NCI-H146 treated with DMSO at 0.1 percent for 48 hours (cell line): ENCODE data around the gene ZNF775.
"Not testable (repeated sequence)": the region's sequence is repeated elsewhere in the genome, so short reads cannot be mapped to it uniquely, and the experiment has no call there.

ENCODE experiments used
- DNase-seq: peaks from one replicate; lab custom pipeline; 2025; ENCODE audit not compliant: unreplicated experiment; lab: John Stamatoyannopoulos, UW

Gene ZNF775

DNA sequence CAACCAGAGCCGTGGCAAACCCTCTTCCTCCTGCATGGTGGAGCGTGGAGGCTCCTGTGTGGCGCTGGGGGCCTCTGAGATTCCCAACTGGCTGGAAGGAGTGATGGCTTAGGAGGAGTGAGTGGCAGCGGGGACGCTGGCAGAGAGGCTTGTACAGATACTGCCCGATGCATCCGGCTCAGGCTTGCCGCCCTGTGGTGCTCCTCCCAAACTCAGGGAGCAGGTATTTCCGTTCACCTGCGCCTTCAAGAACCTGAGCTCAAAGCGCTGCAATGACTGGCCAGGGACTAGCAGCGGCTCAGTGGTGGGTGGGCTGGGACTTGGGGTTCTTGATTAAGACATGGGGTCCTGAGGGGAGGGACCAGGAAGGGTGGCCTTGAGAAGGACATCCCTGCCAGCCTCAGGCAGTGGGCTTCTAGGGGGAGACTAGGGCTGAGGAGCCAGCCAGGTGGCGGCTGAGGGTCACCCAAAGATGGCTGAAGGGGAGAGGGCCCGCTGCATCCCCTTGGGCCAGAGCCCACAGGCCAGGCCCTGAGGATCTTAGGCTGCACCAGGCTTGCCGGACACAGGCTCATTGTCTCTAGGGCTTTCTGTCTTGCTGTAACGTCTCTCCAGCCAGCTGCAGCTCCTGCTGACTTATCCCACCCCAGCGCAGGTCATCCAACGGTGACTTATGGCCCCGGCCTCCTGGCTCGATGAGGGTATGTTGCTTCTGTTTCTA is 3.2 kb downstream of the ZNF775 start:
- DNase-seq = no peak

DNA sequence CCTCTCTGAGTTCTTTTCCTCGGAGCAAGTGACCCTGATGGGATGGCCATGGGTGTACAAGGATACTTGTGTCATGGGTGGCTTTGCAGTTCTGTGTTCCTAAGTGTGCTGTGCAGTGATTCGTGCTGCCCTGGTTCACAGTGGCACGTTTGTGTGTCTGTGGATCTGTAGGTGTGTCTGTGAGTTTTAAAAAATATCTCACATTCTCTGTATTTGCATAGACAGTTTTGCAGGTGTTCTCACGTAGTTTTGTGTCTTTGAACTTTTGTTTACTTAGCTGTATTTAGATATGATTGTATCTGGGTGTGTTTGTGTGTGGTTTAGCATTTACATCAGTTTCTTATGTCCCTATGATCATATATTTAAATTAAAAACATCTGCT is 3.7 kb downstream of the ZNF775 start:
- DNase-seq = peak; percentile 6

DNA sequence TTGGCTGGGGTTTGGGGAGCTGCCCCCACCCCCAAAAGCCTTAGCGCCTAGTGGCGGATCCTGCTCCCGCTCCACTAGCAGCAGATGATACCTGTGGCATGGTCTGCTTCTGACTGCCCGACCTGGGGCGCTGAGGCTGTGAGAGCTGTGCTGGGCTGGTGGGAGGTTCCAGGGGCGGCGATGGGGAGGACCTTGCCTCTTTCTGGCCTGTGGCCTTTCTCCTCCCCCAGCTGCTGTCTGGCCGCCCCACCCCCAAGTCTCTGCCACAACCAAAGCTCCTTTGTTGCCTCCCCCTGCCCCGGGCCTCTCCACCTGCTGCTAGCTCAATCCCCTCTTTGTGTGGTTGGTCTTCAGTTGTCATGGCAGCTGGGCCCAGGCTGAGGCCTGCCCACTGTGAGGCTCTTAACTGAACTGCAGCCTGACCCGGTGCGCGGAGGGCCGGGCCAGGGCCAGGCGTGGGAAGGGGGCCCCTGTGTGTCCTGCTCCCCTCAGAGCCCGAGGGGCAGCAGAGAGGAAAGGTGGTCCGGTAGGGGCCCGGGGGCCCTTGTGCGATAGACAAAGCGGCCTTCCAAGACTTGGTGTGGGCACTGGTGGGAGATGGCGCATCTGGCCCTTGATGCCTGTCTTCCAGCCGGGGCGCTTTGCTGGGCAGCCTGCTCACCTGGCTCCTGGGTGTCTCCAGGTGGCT is 4.7 kb downstream of the ZNF775 start:
- peak; percentile 99 for DNase-seq

DNA sequence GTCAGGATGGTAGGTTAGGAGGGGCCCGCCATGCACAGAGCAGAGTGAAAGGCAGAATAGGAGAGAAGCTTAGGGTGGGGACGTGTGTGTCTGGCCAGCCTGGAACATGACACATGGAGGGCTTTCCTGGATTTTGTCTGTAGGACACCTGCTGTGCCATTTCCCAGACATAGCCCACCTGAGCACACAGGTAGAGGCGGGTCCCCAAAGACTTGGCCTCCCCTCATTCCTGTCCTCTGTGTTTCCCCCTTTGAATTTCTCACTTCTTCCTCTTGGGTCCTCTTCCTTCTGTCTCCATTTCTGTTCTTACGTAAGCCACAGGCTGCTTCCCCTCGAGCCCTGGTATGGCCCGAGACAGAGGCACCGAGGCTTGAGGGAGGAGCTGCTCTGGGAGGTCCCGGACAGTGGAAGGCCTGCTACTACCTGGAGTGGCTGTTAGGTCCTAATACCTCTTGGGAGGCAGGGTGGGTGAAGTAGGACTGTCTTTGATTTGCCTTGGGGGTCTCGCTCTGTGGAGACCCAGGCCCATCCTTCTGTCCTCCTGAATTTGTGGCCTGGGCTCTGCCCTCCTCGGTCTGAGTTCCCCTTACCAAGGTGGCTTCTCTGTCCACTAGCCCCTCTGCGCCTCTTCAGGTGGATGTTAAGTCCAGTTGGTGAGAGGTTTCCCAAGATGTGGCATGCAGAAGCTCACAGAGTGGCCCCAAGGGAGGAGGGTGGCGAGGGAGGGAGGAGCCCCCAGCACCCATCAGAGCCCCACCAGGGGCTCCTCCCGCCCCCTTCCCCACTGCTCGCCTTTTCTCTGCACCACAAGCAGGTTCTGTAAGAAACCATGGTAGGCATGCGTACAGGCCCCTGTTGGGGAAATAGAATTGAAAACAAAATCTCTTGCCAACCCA is 5.5 kb downstream of the ZNF775 start:
- no peak for DNase-seq

DNA sequence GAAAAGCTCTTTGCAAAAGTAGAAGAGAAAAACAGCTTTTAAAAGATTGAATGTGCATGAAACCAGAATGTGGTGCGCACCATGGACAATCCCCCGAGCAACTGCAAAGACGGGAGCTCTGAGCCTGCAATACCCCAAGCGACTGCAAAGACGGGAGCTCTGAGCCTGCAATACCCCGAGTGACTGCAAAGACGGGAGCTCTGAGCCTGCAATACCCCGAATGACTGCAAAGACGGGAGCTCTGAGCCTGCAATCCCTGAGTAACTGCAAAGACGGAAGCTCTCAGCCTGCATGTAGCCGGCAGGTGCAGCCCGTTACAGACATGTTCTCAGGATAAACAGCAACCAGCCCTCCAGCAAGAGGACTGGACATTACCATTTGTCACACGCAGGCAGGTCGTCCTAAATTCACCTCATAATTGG is 6.2 kb downstream of the ZNF775 start:
- peak; percentile 50 for DNase-seq

DNA sequence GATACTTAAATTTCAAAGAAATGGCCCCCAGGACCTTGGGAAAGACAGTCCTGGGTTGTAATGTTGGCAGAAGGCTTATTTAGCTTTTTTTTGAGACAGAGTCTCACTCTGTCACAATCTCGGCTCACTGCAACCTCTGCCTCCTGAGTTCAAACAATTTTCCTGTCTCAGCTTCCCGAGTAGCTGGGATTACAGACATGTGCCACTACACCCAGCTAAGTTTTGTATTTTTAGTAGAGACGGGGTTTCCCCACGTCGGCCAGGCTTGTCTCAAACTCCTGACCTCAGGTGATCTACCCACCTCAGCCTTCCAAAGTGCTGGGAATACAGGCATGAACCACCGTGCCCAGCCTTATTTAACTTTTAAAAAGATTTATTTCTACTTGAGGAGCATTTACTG is 6.8 kb downstream of the ZNF775 start:
- DNase-seq = not testable (repeated sequence)

DNA sequence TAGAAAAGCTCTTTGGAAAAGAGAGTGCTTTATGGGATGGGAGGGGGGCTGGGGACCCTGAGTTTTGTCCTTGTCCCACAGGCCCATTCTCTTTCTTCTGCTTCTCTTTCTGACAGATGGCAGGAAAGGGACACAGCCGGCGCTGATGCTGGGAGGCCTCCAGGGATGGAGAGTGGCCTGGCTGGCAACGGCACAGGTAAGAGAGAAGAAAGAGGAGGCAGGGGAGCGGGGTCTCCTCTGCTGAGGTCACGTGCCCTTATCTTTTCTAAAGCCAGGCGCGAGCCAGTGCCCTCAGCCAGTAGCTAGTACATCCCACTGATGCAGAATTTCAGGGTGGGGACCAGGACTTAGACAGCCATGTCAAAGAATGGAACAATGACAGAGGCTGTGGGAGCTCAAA is 9.2 kb downstream of the ZNF775 start:
- DNase-seq = no peak

DNA sequence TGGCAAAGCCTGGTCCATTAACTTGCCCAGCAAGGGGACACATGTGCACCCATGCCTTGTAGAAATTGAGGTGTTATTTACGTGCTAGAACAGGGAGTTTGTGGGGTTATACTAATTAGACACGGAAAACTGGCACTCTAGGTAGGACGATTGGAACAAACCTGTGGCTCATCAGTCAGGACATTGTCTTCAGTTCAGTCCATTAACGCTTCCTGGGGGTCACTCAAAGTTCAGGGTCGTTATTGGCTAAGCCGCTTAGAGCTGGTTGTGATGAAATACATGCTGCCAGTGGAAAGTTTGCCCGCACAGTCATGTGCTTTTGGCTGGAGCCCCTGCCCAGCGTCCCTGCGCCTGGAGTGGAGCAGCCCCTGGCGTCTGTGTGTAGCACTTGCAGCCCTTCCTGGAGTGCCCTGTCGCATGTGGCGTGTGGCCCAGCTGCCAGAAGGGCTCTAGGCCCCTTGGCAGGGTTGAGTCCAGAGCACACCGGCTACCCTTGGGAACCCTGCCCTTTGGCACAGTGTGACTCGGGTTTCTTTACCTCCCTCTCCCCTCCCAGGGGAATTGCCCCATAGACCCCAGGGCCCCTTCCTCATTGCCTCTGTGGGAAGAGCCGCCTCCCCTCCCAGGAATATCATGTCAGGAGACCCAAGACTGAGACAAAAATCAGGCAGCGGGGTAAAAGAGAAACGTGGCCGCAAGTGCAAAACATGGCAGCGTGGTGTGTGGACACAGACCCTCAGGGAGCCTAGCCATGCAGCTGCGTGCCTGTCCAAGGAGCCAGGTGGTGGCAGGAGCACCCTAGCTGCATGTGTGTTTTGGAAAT is 9.8 kb downstream of the ZNF775 start:
- DNase-seq = no peak

DNA sequence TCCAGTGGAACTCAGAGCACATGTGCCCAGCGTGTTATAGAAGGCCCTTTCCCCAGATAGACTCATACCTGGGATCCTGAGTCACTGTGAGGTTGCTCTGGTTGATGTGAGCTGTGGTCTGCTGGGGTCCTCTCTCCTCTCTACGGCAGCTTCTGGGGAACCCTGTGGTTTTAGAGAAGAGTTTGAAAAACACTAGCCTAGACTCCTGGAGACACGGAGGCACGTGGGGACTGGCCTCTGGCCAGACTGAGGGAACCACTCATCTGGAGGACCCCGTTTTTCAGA is 10.3 kb downstream of the ZNF775 start:
- no peak for DNase-seq

DNA sequence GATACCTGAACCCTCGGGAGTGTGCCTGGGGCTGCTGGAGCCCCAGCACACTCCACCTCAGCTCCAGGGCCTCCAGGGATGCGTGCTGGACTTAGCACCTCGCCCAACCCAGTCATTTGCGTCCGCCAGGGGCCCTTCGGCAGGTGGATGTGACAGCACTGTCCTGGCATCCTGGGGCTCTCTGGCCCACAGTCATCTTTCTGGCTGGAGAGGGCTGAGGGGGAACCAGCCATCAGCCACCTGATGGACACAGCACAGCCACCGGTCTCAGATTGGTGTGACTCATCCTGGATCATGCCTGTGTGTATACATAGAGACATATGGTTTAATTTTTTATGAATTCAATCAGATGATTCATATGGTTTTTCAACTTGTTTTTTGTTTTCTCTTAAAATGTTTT is 11.1 kb downstream of the ZNF775 start:
- DNase-seq = no peak

DNA sequence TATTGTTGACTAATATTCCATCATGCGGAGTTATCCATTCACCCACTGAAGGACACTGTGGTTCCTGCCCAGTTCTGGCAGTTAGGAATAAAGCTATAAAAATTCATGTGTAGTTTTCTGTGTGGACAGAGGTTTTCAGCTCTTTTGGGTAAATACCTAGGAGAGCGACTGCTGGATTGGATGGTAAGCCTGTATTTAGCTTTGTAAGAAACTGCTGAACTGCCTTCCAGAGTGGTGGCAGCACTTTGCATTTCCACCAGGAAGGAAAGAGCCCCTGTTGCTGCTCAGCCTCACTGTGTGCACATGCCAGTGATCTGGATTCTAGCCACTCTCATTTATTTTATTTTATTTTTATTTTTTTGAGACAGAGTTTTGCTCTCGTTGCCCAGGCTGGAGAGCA is 14.2 kb downstream of the ZNF775 start:
- DNase-seq = no peak

DNA sequence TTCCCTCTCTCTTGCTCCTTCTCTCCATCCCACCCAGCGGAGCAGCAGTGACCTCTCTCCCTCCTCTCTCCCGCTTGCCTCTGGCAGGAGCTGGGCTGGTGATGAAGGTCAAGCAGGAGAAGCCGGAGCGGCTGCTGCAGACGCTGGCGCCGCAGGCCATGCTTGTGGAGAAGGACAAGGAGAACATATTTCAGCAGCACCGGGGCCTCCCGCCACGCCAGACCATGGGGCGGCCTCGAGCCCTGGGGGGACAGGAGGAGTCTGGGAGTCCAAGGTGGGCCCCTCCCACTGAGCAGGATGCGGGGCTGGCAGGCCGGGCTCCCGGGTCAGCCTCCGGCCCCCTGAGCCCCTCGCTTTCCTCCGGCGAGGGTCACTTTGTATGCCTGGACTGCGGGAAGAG is 17.3 kb downstream of the ZNF775 start:
- no peak for DNase-seq

DNA sequence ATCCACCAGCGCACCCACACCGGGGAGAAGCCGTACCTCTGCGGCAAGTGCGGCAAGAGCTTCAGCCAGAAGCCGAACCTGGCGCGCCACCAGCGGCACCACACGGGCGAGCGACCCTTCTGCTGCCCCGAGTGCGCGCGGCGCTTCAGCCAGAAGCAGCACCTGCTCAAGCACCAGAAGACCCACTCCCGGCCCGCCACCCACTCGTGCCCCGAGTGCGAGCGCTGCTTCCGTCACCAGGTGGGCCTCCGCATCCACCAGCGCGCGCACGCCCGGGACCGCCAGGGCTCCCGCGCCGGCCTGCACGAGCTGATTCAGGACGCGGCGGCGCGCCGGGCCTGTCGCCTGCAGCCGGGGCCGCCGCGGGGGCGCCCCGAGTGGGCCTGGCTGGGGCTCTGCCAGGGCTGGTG is 17.7 kb downstream of the ZNF775 start:
- no peak for DNase-seq

DNA sequence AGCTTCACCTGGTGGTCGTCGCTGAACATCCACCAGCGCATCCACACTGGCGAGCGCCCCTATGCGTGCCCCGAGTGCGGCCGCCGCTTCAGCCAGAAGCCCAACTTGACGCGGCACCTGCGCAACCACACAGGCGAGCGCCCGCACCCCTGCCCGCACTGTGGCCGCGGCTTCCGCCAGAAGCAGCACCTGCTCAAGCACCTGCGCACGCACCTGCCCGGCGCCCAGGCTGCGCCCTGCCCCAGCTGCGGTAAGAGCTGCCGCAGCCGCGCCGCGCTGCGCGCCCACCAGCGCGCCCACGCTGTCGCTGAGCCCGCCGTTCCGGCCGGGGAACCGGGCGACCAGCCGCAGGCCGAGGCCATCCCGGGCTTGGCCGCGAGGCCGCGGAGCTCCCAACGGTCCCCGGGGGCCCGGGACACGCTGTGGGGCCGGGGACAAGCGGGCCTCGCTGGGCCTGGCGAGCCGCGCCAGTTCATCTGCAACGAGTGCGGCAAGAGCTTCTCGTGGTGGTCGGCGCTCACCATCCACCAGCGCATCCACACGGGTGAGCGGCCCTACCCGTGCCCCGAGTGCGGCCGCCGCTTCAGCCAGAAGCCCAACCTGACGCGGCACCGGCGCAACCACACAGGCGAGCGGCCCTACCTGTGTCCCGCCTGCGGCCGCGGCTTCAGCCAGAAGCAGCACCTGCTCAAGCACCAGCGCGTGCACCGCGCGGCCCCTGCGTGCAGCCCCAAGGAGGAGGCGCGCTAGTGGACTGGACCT is 18.4 kb downstream of the ZNF775 start:
- no peak for DNase-seq

DNA sequence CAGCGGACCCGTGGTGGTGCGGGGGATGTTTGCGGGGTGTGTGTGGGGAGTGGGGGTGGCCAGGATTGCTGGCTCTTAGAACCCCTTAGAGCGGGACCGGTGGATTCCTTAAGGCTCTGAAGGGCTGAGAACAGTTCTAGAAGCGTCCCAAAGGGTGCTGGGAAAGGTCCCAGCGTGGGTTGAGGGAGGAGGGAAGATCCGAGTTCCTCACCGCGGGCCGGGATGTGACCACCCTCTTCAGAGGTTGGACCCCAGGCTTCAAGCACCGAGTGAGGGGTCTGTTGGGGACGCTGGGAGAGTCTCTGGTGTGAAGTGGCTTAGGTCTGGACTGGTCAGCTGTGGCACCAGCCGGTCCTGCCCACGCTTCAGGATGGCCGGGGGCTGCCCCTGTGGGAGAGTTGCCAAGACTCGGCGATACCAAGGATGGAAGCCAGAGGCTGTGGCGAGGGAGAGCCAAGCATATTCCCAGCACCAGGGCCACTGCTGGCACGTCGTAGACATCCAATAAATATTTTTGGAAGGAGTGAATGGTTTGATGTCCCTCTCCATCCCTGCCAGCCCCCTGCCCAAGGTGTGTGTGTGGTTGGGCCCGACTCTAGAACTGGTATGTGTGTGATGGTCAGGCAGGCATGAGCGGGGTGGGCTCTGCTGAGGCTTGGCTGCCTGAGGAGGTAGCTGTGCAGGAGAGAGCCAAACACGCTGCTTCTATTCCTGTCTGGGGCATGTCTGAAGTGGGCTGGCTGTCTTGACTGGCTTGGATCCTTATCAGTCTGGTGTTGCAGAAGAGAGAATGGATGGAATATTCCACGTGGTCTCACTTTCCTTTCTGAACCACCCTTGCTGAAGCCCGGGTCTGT is 19.2 kb downstream of the ZNF775 start:
- DNase-seq = no peak

DNA sequence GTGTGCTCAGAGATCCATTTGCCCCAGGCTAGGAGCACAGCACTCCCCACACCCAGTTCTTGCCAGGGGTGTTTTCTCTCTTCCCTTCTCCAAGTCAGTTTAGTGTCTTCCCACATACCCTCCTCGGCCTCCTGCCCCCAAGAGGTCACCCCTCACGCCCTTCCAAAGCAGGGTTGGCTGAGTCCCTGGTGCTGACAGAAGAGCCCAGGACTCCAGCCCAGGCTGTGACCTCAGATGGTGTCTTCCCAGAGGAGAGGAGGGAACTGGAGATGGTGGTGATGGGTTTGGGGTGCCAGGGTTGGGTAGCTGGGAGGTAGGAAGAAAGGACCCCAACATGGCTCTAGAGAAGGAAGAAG is 19.8 kb downstream of the ZNF775 start:
- no peak for DNase-seq

DNA sequence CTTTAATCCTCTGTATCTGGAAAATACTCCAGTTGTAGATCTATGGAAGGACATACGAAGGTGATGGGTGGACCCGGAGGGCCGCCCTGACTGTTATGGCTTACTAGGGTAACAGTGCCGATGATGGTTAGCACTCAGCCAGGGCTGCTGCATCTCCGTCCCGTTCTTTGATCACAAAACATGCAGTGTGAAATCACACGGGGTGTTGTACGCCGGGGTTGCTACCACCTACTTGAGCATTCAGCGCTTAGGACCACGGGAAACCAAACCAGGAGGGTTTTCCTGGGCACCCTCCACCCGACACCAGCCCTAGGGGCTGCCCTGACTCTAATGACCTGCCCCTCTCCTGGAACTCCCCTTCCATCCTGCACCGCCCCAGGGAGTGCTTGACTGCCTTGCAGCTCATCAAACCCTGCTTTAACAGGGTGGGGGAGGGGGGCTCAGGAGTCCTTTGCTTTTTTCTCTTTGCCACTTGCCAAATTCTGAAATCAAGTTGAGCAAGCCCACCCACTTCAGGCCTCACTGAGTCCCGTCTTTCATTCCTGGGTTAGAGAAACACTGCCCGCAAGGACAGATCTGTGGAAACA is 20.4 kb downstream of the ZNF775 start:
- DNase-seq = no peak

DNA sequence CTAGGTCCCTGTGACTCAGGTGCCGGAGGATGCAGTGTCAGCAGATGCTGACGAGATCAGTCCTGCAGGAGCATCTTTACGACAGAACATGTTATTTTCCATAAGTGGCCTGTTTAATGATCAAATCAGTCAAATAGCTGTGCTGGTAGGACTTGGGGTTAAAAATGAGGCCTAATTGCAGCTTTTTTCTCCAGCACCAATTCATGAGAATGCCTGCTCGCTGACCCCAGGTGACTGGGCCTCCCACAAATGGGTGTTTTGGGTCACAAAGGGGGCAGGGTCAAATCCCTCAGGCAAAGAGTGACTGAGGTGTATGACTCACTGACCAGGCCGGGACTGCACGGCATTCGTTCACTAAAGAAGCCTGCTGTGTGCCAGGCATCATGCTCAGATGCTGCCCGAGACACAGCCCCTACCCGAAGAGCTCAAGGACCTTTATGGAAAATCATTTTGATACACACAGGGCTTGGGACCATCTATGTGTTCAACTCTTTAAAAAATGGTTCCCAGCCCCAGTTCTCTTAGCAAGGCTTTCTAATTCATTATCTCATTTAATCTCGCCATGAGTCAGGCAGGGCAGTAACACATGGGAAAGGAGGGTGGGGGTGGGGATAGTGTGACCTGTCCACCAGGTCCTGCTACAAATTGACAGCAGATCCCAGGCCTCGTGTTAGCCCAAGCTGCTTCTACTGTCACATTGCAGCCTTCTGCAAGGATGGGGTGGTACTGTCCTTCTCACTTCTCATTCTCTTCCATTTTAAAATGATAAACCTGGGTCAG is 21.1 kb downstream of the ZNF775 start:
- no peak for DNase-seq
